Measurements from ENCODE around the gene PTCH2.
"Not testable (repeated sequence)": the region's sequence is repeated elsewhere in the genome, so short reads cannot be mapped to it uniquely, and the experiment has no call there.

PTCH2 gene

GRCh38 chr1:44835738-44836675, 7.0 kb downstream of the PTCH2 start:
- peak; percentile 71 for DNase-seq

- no peak for DNase-seq
These were observed 8.7 kb downstream of the PTCH2 start for GRCh38 chr1:44834328-44834727.

GRCh38 chr1:44832056-44832705, 10.9 kb downstream of the PTCH2 start:
- peak; percentile 2 for DNase-seq

- DNase-seq: peak; percentile 31
These were observed 11.5 kb downstream of the PTCH2 start for GRCh38 chr1:44831516-44831915.

- DNase-seq: peak; percentile 4
These were observed 12.2 kb downstream of the PTCH2 start for GRCh38 chr1:44830900-44831304.

GRCh38 chr1:44829506-44830384, 13.3 kb downstream of the PTCH2 start:
- DNase-seq: no peak

GRCh38 chr1:44828841-44829440, 14.1 kb downstream of the PTCH2 start:
- DNase-seq: no peak

- no peak for DNase-seq
These were observed 14.9 kb downstream of the PTCH2 start for GRCh38 chr1:44828003-44828651.

GRCh38 chr1:44827197-44828002, 15.7 kb downstream of the PTCH2 start:
- no peak for DNase-seq

- no peak for DNase-seq
These were observed 16.5 kb downstream of the PTCH2 start for GRCh38 chr1:44826375-44827196.

- not testable (repeated sequence) for DNase-seq
These were observed 18.7 kb downstream of the PTCH2 start for GRCh38 chr1:44824392-44824791.

- DNase-seq: no peak
These were observed 20.0 kb downstream of the PTCH2 start for GRCh38 chr1:44822981-44823451.

- DNase-seq: no peak
These were observed 20.8 kb downstream of the PTCH2 start for GRCh38 chr1:44822131-44822701.

- no peak for DNase-seq
These were observed 21.8 kb downstream of the PTCH2 start for GRCh38 chr1:44821240-44821715.

- DNase-seq: no peak
These were observed 22.5 kb downstream of the PTCH2 start for GRCh38 chr1:44820328-44821239.

GRCh38 chr1:44819608-44820327, 23.3 kb downstream of the PTCH2 start:
- DNase-seq: no peak

GRCh38 chr1:44819196-44819607, 23.9 kb downstream of the PTCH2 start:
- DNase-seq: no peak

Measured in NCI-H69 (cell line).